ENCODE measurements around the gene RBM18. TPM values are rescaled to one million over a fixed set of nuclear protein-coding genes. Genes with fewer than 3 reads are reported as not detected.

RBM18 gene
- total RNA-seq, 1 experiment from 2014 or later: 19.2 TPM

DNA sequence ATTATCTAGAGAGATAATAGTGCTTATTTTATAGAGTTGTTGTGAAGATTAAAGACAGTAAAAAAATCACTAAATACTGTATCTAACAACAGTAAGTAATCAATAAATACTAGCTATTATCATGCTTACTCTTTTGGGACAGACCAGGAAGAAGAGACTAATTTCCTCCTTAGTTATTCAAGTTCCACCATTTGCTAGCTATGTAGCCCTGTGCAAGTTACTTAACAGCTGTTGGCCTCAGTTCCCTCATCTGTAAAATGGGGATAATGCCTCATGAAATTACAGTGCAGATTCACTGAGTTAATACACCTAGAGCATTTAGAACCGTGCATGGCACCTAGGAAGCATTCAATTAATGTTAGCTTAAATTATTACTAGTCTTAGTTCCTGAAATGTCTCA, 2.6 kb downstream of the RBM18 start:
- in situ Hi-C loops (cut with HindIII; ENCODE audit: low pct_unique_long_range_greater_than_20kb, low sequenced_read_pairs): no loop called here
- H3K4me3 ChIP-seq (ENCODE audit: low read depth in 2 of 2, low read length in 2 of 2): no peak overlapping the region
- BruUV-seq (replicated peaks): no TSS peak
- DNase-seq (ENCODE audit: low read depth, low spot score): no peak
- TF ChIP-seq POLR2AphosphoS5 (IDR thresholded peaks at IDR 0.05; ENCODE audit: low read depth, low read length) (no peak), TCF7L2 (IDR thresholded peaks at IDR 0.05; ENCODE audit: low read depth, low read length) (no peak)
- H3K27ac ChIP-seq (ENCODE audit: low read length): no peak overlapping the region
- ATAC-seq: no peak
- POLR2A ChIA-PET: no interaction called here
- CTCF ChIA-PET: no interaction called here
- H3K36me3 ChIP-seq (ENCODE audit: control insufficient read depth, insufficient read depth, low read length): peaks cover 25% of the 10 kb centered on the region
- no peaks in the 10 kb centered on the region for H3K27me3 ChIP-seq (ENCODE audit: control insufficient read depth, insufficient read depth, low read length)
- no peaks in the 10 kb centered on the region for H3K9me3 ChIP-seq (ENCODE audit: control insufficient read depth, insufficient read depth, low read depth, low read length)
- H3K4me1 ChIP-seq (ENCODE audit: control insufficient read depth, insufficient read depth, low read length): peaks cover 12% of the 10 kb centered on the region
- intact Hi-C loops (cut with micrococcal nuclease; ENCODE audit: unreplicated experiment): no loop called here

DNA sequence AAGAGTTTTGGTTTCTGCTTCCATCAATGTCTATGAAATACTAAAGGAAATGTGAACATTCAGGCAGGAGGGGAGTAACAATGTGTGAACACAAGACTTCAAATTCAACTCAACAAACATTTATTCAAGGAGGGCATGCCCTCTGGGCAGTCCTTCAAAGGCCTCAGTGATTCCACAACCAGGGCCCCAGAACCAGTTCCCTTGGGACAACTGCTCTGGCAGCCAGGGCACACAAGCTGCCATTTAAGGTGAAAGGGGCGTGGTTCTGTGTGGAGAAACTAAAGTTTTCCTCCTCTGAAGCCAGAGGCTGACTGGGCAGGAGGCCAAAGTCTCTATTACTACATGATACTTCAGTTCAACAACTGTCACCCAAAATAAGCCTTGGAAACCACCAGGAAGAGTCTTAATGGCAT, 3.2 kb downstream of the RBM18 start:
- DNase-seq (ENCODE audit: low read depth, low spot score) (no peak), ATAC-seq (no peak)
- POLR2A ChIA-PET: no interaction called here
- TF ChIP-seq SIN3A (IDR thresholded peaks at IDR 0.05; ENCODE audit: borderline replicate concordance, insufficient read depth, low read depth, low read length) (no peak), TCF7L2 (IDR thresholded peaks at IDR 0.05; ENCODE audit: low read depth, low read length) (no peak), POLR2AphosphoS5 (IDR thresholded peaks at IDR 0.05; ENCODE audit: low read depth, low read length) (no peak)
- TF ChIP-seq, protein P1, sequence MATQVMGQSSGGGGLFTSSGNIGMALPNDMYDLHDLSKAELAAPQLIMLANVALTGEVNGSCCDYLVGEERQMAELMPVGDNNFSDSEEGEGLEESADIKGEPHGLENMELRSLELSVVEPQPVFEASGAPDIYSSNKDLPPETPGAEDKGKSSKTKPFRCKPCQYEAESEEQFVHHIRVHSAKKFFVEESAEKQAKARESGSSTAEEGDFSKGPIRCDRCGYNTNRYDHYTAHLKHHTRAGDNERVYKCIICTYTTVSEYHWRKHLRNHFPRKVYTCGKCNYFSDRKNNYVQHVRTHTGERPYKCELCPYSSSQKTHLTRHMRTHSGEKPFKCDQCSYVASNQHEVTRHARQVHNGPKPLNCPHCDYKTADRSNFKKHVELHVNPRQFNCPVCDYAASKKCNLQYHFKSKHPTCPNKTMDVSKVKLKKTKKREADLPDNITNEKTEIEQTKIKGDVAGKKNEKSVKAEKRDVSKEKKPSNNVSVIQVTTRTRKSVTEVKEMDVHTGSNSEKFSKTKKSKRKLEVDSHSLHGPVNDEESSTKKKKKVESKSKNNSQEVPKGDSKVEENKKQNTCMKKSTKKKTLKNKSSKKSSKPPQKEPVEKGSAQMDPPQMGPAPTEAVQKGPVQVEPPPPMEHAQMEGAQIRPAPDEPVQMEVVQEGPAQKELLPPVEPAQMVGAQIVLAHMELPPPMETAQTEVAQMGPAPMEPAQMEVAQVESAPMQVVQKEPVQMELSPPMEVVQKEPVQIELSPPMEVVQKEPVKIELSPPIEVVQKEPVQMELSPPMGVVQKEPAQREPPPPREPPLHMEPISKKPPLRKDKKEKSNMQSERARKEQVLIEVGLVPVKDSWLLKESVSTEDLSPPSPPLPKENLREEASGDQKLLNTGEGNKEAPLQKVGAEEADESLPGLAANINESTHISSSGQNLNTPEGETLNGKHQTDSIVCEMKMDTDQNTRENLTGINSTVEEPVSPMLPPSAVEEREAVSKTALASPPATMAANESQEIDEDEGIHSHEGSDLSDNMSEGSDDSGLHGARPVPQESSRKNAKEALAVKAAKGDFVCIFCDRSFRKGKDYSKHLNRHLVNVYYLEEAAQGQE (IDR thresholded peaks at IDR 0.05; ENCODE audit: insufficient read depth in 1 of 2, low read depth in 2 of 2, low read length in 1 of 2): no peak
- TF ChIP-seq, protein P2, sequence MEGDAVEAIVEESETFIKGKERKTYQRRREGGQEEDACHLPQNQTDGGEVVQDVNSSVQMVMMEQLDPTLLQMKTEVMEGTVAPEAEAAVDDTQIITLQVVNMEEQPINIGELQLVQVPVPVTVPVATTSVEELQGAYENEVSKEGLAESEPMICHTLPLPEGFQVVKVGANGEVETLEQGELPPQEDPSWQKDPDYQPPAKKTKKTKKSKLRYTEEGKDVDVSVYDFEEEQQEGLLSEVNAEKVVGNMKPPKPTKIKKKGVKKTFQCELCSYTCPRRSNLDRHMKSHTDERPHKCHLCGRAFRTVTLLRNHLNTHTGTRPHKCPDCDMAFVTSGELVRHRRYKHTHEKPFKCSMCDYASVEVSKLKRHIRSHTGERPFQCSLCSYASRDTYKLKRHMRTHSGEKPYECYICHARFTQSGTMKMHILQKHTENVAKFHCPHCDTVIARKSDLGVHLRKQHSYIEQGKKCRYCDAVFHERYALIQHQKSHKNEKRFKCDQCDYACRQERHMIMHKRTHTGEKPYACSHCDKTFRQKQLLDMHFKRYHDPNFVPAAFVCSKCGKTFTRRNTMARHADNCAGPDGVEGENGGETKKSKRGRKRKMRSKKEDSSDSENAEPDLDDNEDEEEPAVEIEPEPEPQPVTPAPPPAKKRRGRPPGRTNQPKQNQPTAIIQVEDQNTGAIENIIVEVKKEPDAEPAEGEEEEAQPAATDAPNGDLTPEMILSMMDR (IDR thresholded peaks at IDR 0.05): no peak
- H3K4me1 ChIP-seq (ENCODE audit: control insufficient read depth, insufficient read depth, low read length): peaks cover 12% of the 10 kb centered on the region
- no peak overlapping the region for H3K4me3 ChIP-seq (ENCODE audit: low read depth in 2 of 2, low read length in 2 of 2)
- H3K36me3 ChIP-seq (ENCODE audit: control insufficient read depth, insufficient read depth, low read length): peaks cover 25% of the 10 kb centered on the region
- no TSS peak for BruUV-seq (replicated peaks)
- in situ Hi-C loops (cut with HindIII; ENCODE audit: low pct_unique_long_range_greater_than_20kb, low sequenced_read_pairs) (no loop called here), intact Hi-C loops (cut with micrococcal nuclease; ENCODE audit: unreplicated experiment) (no loop called here)
- CTCF ChIA-PET: no interaction called here
- H3K27ac ChIP-seq (ENCODE audit: low read length): no peak overlapping the region
- H3K9me3 ChIP-seq (ENCODE audit: control insufficient read depth, insufficient read depth, low read depth, low read length): no peaks in the 10 kb centered on the region
- no peaks in the 10 kb centered on the region for H3K27me3 ChIP-seq (ENCODE audit: control insufficient read depth, insufficient read depth, low read length)

DNA sequence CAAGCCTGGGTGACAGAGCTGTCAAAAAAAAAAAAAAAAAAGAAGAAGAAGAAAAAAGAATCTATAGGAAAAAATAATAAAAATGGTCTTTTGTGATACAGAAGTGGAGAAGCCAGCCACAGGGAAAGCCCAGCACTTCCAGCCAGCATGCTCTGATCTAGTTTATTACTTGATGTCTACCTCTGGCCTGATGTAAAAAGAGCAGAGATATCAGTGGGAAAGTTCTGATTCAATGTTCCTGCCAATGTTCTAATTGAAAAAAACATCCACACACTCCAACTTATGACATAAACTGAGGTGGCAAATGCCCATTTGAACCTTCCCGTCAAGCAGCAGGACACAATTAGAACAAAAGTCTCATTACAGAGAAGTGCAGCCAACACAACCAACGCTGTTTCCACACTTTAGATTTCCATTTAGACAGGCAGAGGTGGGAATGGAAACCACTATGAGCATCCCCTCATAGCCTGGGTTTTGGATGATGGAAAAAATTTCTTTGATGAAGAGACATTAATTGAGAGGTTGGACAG, 5.7 kb downstream of the RBM18 start:
- Histone ChIP-seq H3K27me3 (ENCODE audit: control insufficient read depth, insufficient read depth, low read length) (no peaks in the 10 kb centered on the region), H3K9me3 (ENCODE audit: control insufficient read depth, insufficient read depth, low read depth, low read length) (no peaks in the 10 kb centered on the region), H3K36me3 (ENCODE audit: control insufficient read depth, insufficient read depth, low read length) (peaks cover 11% of the 10 kb centered on the region), H3K27ac (ENCODE audit: low read length) (no peak overlapping the region), H3K4me3 (ENCODE audit: low read depth in 2 of 2, low read length in 2 of 2) (no peak overlapping the region), H3K4me1 (ENCODE audit: control insufficient read depth, insufficient read depth, low read length) (peaks cover 7% of the 10 kb centered on the region; the same call in 1 of the 2 replicates)
- ChIA-PET POLR2A (interaction anchor here (0.6 kb wide), 1 partner anchor 74 kb away, joined by 4 read pairs; no protein-coding TSS in a partner anchor), CTCF (no interaction called here)
- DNase-seq (ENCODE audit: low read depth, low spot score) (no peak), ATAC-seq (no peak)
- intact Hi-C loops (cut with micrococcal nuclease; ENCODE audit: unreplicated experiment) (no loop called here), in situ Hi-C loops (cut with HindIII; ENCODE audit: low pct_unique_long_range_greater_than_20kb, low sequenced_read_pairs) (no loop called here)
- no peak for TF ChIP-seq POLR2AphosphoS5 (IDR thresholded peaks at IDR 0.05; ENCODE audit: low read depth, low read length)
- TF ChIP-seq, protein P1 (IDR thresholded peaks at IDR 0.05; ENCODE audit: insufficient read depth in 1 of 2, low read depth in 2 of 2, low read length in 1 of 2): no peak
- TF ChIP-seq, protein P2 (IDR thresholded peaks at IDR 0.05): no peak
- no peak for TF ChIP-seq TCF7L2 (IDR thresholded peaks at IDR 0.05; ENCODE audit: low read depth, low read length)
- no peak for TF ChIP-seq SIN3A (IDR thresholded peaks at IDR 0.05; ENCODE audit: borderline replicate concordance, insufficient read depth, low read depth, low read length)
- BruUV-seq (replicated peaks): no TSS peak

All from Panc1 (cell line).